Sciatic nerve (tissue), 2 donors: ENCODE measurements around the gene DNAI1. TPM values are rescaled to one million over a fixed set of nuclear protein-coding genes. Genes with fewer than 3 reads are reported as not detected.
"Not testable (repeated sequence)": the region's sequence is repeated elsewhere in the genome, so short reads cannot be mapped to it uniquely, and the experiment has no call there.

ENCODE experiments used
- ATAC-seq: fragments of 200-7000 bp; cut with Tn5 transposase; one replicate; pipeline ENCODE4 v1.9.1; 2020; ENCODE audit warnings: mild to moderate bottlenecking, moderate library complexity
- DNase-seq: peaks from one replicate; pipeline ENCODE4 v3.0.0-alpha.2; 2020; ENCODE audit warnings: low spot score
- intact Hi-C: fragments of 100-400 bp; cut with DNase I; formaldehyde crosslinking; loops from one replicate; pipeline ENCODE4 v1.14.2; 2022
- total RNA-seq: library from RNA; stranded (reverse); fragmentation: NEBNext Ultra II Directional; extraction: Animal tissue kit (Norgen Biotek cat#: 25700); gene quantifications from one replicate; pipeline ENCODE4 v1.2.1, GENCODE V29; 2021
- donor health status: DM: no; HTN: no; CAD: no.
- donor health status: DM: no; HTN: no; CAD: no.

The DNAI1 gene
- total RNA-seq, 1 donor from 2014 or later = 0.58 TPM

- DNase-seq, ATAC-seq, intact Hi-C loops: not testable (repeated sequence)
These were observed 23.0 kb downstream of the DNAI1 start for GRCh38 chr9:34481620-34482019.

DNA sequence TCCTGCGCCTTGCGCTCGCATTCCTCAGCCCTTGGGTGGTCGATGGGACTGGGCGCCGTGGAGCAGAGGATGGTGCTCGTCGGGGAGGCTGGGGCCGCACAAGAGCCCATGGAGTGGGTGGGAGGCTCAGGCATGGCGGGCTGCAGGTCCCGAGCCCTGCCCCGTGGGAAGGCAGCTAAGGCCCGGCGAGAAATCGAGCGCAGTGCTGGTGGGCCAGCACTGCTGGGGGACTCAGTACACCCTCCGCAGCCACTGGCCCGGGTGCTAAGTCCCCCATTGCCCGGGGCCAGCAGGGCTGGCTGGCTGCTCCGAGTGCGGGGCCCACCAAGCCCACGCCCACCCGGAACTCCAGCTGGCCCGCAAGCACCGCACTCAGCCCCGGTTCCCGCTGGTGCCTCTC lies 24.1 kb downstream of the DNAI1 start:
- intact Hi-C loops, ATAC-seq, DNase-seq: not testable (repeated sequence)

DNA sequence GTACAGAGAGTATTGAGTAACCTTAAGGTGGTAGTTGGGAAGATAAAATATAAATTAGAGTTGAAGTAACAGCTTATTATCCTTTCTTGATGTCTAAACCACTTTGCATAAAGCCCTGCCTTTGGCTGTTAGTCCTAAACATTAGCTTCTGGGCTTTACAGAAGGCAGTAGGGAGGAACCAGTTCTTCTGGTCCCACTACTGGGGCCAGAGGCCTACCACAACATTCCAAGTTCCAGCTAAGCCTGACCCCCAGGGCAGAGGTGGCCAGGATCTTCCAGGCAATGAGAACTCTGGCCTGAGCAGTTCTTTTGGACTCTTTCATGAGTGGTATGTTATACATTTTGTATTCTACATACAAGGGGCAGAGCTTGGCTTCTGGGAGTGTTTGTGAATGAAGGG lies 26.1 kb downstream of the DNAI1 start:
- DNase-seq (no peak), ATAC-seq (no peak)
- intact Hi-C loops = no loop called here

GRCh38 chr9:34485822-34486221 lies 27.2 kb downstream of the DNAI1 start:
- no peak for ATAC-seq
- intact Hi-C loops = no loop called here
- no peak for DNase-seq

- ATAC-seq = no peak
- no peak for DNase-seq
These were observed 28.0 kb downstream of the DNAI1 start for GRCh38 chr9:34486572-34486971.

GRCh38 chr9:34490360-34490759 lies 31.8 kb downstream of the DNAI1 start:
- ATAC-seq = no peak

More at GRCh38 chr9:34486572-34486971, 28.0 kb downstream of the DNAI1 start:
- intact Hi-C loops = no loop called here

GRCh38 chr9:34490760-34491159 lies 32.2 kb downstream of the DNAI1 start:
- intact Hi-C loops = loop anchor here (10.0 kb wide), 1 partner anchor 54 kb away; no protein-coding TSS in a partner anchor
- ATAC-seq (no peak), DNase-seq (no peak)

More at GRCh38 chr9:34490360-34490759, 31.8 kb downstream of the DNAI1 start:
- no peak for DNase-seq
- intact Hi-C loops = loop anchor here (10.0 kb wide), 1 partner anchor 54 kb away; no protein-coding TSS in a partner anchor

DNA sequence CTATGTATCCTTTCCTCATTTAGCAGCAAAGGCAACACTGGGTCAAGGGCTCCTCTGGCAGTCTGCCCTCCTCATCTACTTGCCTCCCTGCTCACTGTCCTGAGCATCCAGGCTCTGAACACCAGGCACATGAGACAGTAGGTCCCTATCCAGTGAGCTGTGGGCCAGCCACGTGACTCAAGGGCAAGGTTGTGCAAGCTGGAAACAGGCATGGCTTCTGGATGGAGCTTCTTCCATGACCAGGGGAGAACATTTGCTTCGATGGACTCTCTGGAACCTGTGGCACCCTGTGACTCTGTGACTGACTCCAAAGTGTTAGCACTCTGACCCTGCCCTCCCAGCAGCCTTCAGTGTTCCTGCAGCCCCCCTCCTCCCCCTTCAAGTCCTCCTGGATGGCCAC lies 33.0 kb downstream of the DNAI1 start:
- DNase-seq = peak; percentile 18
- ATAC-seq = no peak
- intact Hi-C loops = loop anchor here (10.0 kb wide), 1 partner anchor 53 kb away; no protein-coding TSS in a partner anchor

GRCh38 chr9:34492051-34492450 lies 33.4 kb downstream of the DNAI1 start:
- ATAC-seq = no peak

GRCh38 chr9:34493972-34494535 lies 35.4 kb downstream of the DNAI1 start:
- intact Hi-C loops = loop anchor here (10.0 kb wide), 1 partner anchor 51 kb away; no protein-coding TSS in a partner anchor
- ATAC-seq = peak; percentile 67
- peak; percentile 83 for DNase-seq

More at GRCh38 chr9:34492051-34492450, 33.4 kb downstream of the DNAI1 start:
- intact Hi-C loops = loop anchor here (10.0 kb wide), 1 partner anchor 53 kb away; no protein-coding TSS in a partner anchor
- peak; percentile 0 for DNase-seq

DNA sequence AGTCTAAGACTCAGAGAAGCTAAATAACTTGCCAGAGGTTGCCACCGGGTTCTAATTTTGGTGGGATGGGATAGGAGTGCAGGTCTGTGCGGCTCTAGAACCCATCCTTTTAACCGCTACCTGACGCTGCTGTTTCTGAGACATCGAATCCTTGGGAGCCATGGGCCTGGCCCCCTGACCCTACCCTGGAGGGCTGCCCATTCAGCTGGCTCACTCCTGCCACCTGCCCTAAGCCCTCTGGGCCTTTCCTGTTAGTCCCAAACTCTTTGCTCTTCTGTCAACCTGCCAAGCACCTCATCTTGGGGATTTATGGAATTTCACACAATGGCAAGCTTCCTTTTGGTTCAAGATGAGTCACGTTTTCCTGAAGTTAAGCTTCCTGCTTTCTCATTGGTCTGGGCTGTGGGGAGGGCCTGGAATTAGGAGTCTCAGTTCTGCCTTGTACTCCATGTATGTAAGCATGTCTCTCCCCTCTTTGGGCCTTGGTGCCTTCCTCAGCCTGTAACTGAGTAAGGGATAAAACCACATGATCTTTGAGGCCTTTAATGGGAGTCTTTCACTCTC lies 37.6 kb downstream of the DNAI1 start:
- DNase-seq (no peak), ATAC-seq (no peak)
- intact Hi-C loops = loop anchor here (10.0 kb wide), 1 partner anchor 49 kb away; no protein-coding TSS in a partner anchor

- ATAC-seq (no peak), DNase-seq (no peak)
- intact Hi-C loops = loop anchor here (10.0 kb wide), 1 partner anchor 46 kb away; no protein-coding TSS in a partner anchor
These were observed 39.9 kb downstream of the DNAI1 start for GRCh38 chr9:34498553-34498952.

GRCh38 chr9:34499076-34499475 lies 40.5 kb downstream of the DNAI1 start:
- DNase-seq = no peak

GRCh38 chr9:34500623-34501267 lies 42.1 kb downstream of the DNAI1 start:
- DNase-seq (peak; percentile 80), ATAC-seq (peak; percentile 31)
- intact Hi-C loops = loop anchor here (5.0 kb wide), 1 partner anchor 92 kb away; no protein-coding TSS in a partner anchor

More at GRCh38 chr9:34499076-34499475, 40.5 kb downstream of the DNAI1 start:
- ATAC-seq = no peak
- intact Hi-C loops = loop anchor here (10.0 kb wide), 1 partner anchor 46 kb away; no protein-coding TSS in a partner anchor

- DNase-seq (no peak), ATAC-seq (peak; percentile 8)
- intact Hi-C loops = loop anchor here (5.0 kb wide), 1 partner anchor 91 kb away; no protein-coding TSS in a partner anchor
These were observed 42.8 kb downstream of the DNAI1 start for GRCh38 chr9:34501372-34501771.

DNA sequence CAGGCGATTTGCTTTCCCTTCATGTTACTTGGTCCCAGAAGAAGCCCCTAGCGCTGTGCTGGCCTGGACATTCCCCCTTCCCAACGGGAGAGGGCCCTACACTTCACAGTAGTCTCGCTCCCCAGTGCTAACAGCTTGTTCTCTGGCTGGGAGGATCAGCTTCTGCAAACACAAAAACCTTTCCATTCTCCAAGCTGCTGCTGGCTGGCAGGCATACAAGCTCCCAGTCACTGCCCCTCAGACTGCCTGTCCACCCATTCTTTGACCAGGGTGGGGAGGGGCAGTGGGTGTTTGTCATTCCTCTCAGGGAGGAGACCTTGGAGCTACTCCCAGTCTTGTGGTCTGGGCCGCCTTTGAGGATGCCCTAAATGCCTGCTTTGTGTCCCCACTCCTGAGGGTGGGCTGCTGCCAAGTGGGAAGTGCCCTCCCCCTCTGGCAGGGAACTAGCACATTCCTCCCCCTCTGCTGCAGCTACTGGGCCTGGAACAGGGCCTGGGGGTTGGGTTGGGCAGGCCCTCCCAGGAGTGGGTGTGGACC lies 43.4 kb downstream of the DNAI1 start:
- DNase-seq = peak; percentile 87
- intact Hi-C loops = loop anchor here (5.0 kb wide), 1 partner anchor 90 kb away; no protein-coding TSS in a partner anchor
- ATAC-seq = peak; percentile 92

DNA sequence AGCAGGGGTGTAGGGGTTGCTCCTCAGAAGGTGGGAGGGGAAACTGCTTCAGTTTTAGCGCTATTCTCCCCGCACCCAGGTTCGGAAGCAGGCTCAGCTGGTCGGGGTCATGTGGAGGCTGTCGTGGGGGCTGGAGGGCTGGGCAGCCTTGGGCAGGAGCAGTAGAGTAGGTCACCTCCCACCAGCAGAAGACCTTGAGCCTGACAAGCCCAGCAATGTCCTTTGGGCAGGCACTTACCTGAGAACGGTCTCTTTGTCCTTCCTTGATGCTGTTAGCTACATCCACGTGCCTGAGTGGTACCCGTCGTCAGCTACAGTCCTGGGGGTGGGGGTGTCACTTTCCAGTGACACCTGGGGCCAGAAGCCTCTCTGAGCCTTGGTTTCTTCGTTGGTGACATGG lies 43.9 kb downstream of the DNAI1 start:
- DNase-seq = no peak
- intact Hi-C loops = loop anchor here (5.0 kb wide), 1 partner anchor 90 kb away; no protein-coding TSS in a partner anchor
- no peak for ATAC-seq

- peak; percentile 2 for ATAC-seq
- DNase-seq = no peak
- intact Hi-C loops = loop anchor here (5.0 kb wide), 1 partner anchor 89 kb away; no protein-coding TSS in a partner anchor
These were observed 44.3 kb downstream of the DNAI1 start for GRCh38 chr9:34502891-34503290.

DNA sequence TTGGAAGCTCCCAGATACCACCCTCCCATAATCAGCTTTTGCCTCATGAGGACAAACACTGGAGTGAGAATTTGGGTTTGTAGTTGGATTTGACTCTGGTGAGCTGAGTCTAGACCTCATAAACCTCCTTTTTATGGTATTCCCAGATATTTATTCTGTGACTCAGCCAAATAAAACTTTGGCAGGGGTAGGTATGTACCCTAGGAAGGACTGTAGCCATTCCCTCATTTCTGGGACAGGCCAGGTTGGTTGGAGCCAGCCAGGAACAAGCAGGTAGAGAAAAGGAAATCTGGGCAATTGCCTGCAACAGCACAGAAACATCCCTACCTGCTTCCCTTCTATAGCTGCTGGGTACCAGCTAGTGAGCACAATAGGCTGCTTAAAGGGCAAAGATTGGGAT lies 44.8 kb downstream of the DNAI1 start:
- no peak for ATAC-seq
- intact Hi-C loops = loop anchor here (5.0 kb wide), 1 partner anchor 89 kb away; no protein-coding TSS in a partner anchor

More for the DNA sequence above, 44.8 kb downstream of the DNAI1 start:
- peak; percentile 5 for DNase-seq
